Pancreas (tissue), 10 donors: ENCODE data around the gene MLPH. TPM values are rescaled to one million over a fixed set of nuclear protein-coding genes. Genes with fewer than 3 reads are reported as not detected.

Source experiments
- ATAC-seq, 4 donors: fragments of 200-7000 bp; cut with Tn5 transposase; one replicate each; pipeline versions ENCODE4 v1.8.0 to v1.9.1; 2020; ENCODE audit warnings: mild to moderate bottlenecking in 4 of 4, moderate library complexity in 4 of 4
- DNase-seq, 6 donors: peaks; one replicate each; pipeline ENCODE4 v3.0.0-alpha.2; 2020
- FAIRE-seq: peaks from 2 replicates; lab custom pipeline; 2012; peaks lifted over from hg19 to GRCh38; lab: Jason Lieb, UNC
- H3K27ac ChIP-seq, 4 donors: fragments of 200-600 bp; sonication (generic); 1 replicate in 3 of 4; 2 replicates in 1 of 4; pipeline versions ENCODE4 v1.5.0 to v1.8.0; 2020
- H3K27me3 ChIP-seq, 4 donors: fragments of 200-600 bp; one replicate each; pipeline ENCODE4 v1.8.0; 2021
- H3K36me3 ChIP-seq, 3 donors: fragments of 200-600 bp; sonication (generic) in 1 of 3; one replicate each; pipeline versions ENCODE4 v1.5.0 to v1.8.0; 2020 to 2021
- H3K4me1 ChIP-seq, 3 donors: fragments of 200-600 bp; one replicate each; pipeline ENCODE4 v1.8.0; 2021
- H3K4me3 ChIP-seq, 4 donors: fragments of 200-600 bp; sonication (generic) in 2 of 4; one replicate each; pipeline versions ENCODE4 v1.5.0 to v1.8.0; 2020 to 2021
- H3K9me3 ChIP-seq, 4 donors: fragments of 200-600 bp; one replicate each; pipeline ENCODE4 v1.8.0; 2021
- WGBS, 2 donors: extraction: QIAGEN DNeasy Blood & Tissue Kit; methylation state at CpG; one replicate each; pipeline ENCODE4 v1.1.7; 2013; 5-methylcytosine and 5-hydroxymethylcytosine counted together
- intact Hi-C, 3 donors: fragments of 100-400 bp; cut with DNase I; formaldehyde crosslinking; loops; one replicate each; pipeline versions ENCODE4 v1.11.1 to v1.14.2; 2022
- polyA plus RNA-seq, 2 donors: library from polyadenylated mRNA; stranded (reverse); fragments of 200-250 nt; gene quantifications; one replicate each; pipeline ENCODE4 v1.2.3, GENCODE V29; 2013
- total RNA-seq, 6 donors: library from RNA; stranded (reverse); fragmentation: NEBNext Ultra II Directional in 4 of 6; extraction: Animal tissue kit (Norgen Biotek cat#: 25700) in 4 of 6; gene quantifications; one replicate each; pipeline versions ENCODE4 v1.2.1 to v1.2.4, GENCODE V29; 2021 to 2023
- TF ChIP-seq, protein P1 (sequence below), 4 donors: fragments of 200-600 bp; sonication (generic) in 3 of 4; IDR thresholded peaks; one replicate each; pipeline versions ENCODE4 v1.5.0 to v1.8.0; 2021; ENCODE audit warnings: antibody characterized with exemption in 4 of 4
- donor health status: healthy with polysubstance abuse.
- donor health status: DM: no; HTN: no; CAD: no; lungs with moderate emphysema.
- donor health status: DM: no; HTN: no; CAD: no.
- donor health status: control.
- donor health status: control.
- donor health status: Bipolar disorder and iron deficiency.
- donor health status: DM: yes; HTN: yes; CAD: no.
- donor health status: DM: no; HTN: no; CAD: no.
- donor health status: DM: no; HTN: no; CAD: no.
- donor health status: DM: yes; HTN: yes; CAD: no.

MLPH gene
- total and polyA plus RNA-seq, 8 donors, result 6.2 to 45.2 (median 19.3) TPM

GRCh38 chr2:237486334-237486818 is 675 bp upstream of the MLPH start:
- FAIRE-seq, result no peak
- H3K4me1 ChIP-seq, result peaks cover 22 to 29% (median 22%) of the 10 kb centered on the region in 3 donors
- no peak for ATAC-seq
- 4% methylated on average over 35 to 36 of the region's 36 CpGs for WGBS, 2 donors
- H3K4me3 ChIP-seq, result peak overlapping the region; percentile 40 to 65 (median 44)
- TF ChIP-seq, protein P1, sequence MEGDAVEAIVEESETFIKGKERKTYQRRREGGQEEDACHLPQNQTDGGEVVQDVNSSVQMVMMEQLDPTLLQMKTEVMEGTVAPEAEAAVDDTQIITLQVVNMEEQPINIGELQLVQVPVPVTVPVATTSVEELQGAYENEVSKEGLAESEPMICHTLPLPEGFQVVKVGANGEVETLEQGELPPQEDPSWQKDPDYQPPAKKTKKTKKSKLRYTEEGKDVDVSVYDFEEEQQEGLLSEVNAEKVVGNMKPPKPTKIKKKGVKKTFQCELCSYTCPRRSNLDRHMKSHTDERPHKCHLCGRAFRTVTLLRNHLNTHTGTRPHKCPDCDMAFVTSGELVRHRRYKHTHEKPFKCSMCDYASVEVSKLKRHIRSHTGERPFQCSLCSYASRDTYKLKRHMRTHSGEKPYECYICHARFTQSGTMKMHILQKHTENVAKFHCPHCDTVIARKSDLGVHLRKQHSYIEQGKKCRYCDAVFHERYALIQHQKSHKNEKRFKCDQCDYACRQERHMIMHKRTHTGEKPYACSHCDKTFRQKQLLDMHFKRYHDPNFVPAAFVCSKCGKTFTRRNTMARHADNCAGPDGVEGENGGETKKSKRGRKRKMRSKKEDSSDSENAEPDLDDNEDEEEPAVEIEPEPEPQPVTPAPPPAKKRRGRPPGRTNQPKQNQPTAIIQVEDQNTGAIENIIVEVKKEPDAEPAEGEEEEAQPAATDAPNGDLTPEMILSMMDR (IDR thresholded peaks at IDR 0.05), result no peak
- intact Hi-C loops, result no loop called here
- no peaks in the 10 kb centered on the region for H3K27me3 ChIP-seq
- peak in 1 of 6 donors; percentile 67 for DNase-seq
- no peaks in the 10 kb centered on the region for H3K9me3 ChIP-seq
- H3K27ac ChIP-seq, result no peak overlapping the region
- H3K36me3 ChIP-seq, result no peaks in the 10 kb centered on the region

DNA sequence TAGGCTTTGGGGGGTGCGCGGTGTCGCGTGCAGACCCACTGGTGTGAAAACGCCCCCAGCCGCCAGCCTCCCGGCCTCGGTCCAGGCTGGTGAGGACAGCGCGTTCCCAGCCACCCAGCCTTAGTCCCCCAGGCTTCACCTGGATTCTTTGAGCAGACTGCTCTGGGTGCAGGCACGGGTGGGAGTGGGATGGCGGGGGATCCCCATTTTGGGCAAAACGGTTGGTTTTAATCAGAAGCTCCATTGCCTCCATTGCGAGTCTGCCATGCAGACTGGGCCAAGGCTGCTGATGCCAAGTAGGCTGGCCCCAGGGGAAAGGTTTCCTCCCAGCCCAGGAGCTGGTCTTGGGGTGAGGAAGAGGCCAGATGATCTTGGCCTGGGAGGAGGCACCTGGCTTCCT is 445 bp downstream of the MLPH start:
- peak overlapping the region; percentile 40 to 65 (median 44) for H3K4me3 ChIP-seq
- H3K27ac ChIP-seq, result peak overlapping the region in 2 of 4 donors; percentile 39 to 62
- WGBS, 2 donors, result 29 to 30% methylated on average over 14 of the region's 14 CpGs
- TF ChIP-seq, protein P1 (IDR thresholded peaks at IDR 0.05), result no peak
- H3K27me3 ChIP-seq, result no peaks in the 10 kb centered on the region
- peaks cover 17 to 22% (median 19%) of the 10 kb centered on the region in 3 donors for H3K4me1 ChIP-seq
- H3K9me3 ChIP-seq, result no peaks in the 10 kb centered on the region
- ATAC-seq (peak; percentile 11 to 43 (median 33)), FAIRE-seq (no peak), DNase-seq (peak in 1 of 6 donors; percentile 48)
- intact Hi-C loops, result no loop called here
- H3K36me3 ChIP-seq, result no peaks in the 10 kb centered on the region

DNA sequence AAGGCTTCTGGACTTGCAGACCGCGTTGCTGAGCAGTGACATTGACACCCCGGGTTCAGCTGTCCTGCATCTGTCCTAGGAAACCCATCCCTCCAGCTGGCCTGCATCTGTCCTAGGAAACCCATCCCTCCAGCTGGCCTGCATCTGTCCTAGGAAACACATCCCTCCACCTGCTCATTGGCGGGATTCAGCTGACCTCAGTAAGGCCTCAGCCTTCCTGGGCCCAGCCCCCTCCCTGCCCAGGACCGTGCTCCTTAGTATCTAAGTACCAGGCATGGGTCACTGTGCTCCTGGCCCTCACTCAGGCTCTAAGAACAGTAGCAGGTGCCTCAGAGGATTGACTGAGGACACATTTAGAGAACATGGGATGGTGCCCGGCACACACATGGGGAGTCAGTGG is 1.2 kb downstream of the MLPH start:
- H3K4me1 ChIP-seq, result peaks cover 10 to 14% (median 11%) of the 10 kb centered on the region in 3 donors
- intact Hi-C loops, result no loop called here
- H3K27me3 ChIP-seq, result no peaks in the 10 kb centered on the region
- TF ChIP-seq, protein P1 (IDR thresholded peaks at IDR 0.05), result no peak
- no peaks in the 10 kb centered on the region for H3K36me3 ChIP-seq
- peak in 1 of 6 donors; percentile 49 for DNase-seq
- no peak overlapping the region for H3K27ac ChIP-seq
- ATAC-seq, result no peak
- FAIRE-seq, result no peak
- 89 to 91% methylated on average over 6 of the region's 6 CpGs for WGBS, 2 donors
- no peak overlapping the region for H3K4me3 ChIP-seq
- H3K9me3 ChIP-seq, result no peaks in the 10 kb centered on the region

DNA sequence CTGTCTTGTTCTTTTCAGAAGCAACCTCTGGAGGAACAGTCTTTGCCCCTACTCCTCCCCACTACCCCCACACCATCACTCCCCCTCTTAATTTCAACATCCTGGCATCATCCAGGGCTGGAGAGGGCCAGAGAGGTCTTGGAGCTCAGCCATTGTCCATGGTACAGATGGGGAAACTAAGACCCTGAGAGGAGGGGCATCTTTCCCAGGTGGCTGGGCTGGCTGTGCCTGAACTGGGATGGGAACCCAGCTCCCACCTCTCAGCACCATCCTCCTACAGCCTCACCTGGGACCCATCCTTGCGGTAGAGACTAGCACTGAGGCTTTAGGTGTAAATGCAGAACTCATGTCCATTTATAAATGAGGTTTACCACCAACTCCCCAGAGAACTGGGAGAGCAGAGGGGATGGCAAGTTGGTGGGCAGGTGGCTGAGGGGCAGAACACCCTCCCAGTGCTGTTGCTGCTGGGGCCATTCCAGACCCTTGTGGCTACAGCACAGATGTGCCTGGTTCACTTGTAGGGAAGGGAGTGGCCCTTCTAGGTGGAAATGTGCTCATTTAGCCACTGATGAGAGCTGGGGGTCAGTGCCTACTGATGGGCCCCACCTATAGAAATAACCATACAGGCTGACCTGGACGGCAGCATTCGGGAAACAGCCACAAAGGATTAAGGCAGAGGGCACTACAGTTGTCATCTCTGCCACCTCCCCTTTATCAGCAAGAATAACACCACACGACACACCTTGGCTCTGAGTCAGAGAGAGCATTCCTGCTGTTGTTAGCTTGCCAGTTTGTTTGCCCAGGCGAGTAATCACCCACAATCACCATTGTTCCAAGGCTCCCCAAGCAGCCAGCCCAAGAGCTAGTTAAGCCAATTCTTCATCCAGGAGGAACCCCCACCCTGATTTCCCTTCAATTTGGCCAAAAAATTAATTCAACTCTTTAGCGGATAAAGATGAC is 2.1 kb downstream of the MLPH start:
- H3K4me1 ChIP-seq, result peaks cover 9 to 10% (median 10%) of the 10 kb centered on the region in 3 donors
- TF ChIP-seq, protein P1 (IDR thresholded peaks at IDR 0.05), result no peak
- DNase-seq (peak in 5 of 6 donors; percentile 44 to 78 (median 66)), FAIRE-seq (no peak), ATAC-seq (peak; percentile 59 to 77 (median 66))
- no peaks in the 10 kb centered on the region for H3K9me3 ChIP-seq
- no peaks in the 10 kb centered on the region for H3K27me3 ChIP-seq
- intact Hi-C loops, result no loop called here
- 31 to 40% methylated on average over 6 of the region's 6 CpGs for WGBS, 2 donors
- peak overlapping the region; percentile 35 to 84 (median 70) for H3K27ac ChIP-seq
- no peak overlapping the region for H3K4me3 ChIP-seq
- H3K36me3 ChIP-seq, result no peaks in the 10 kb centered on the region
